Stimulated activated CD8-positive, alpha-beta memory T cell treated with anti-CD3 and anti-CD28 coated beads, Interleukin-15, amount 100 ng/mL, for 1 hour (primary cell): ENCODE results near the gene KCNMA1.

Experiments used
- DNase-seq: peaks from one replicate; pipeline ENCODE4 v3.0.0-alpha.2; 2020; ENCODE audit warnings: low read depth

Gene KCNMA1

GRCh38 chr10:77111611-77112550, 525.7 kb downstream of the KCNMA1 start:
- DNase-seq: no peak

- DNase-seq: no peak
Observed at GRCh38 chr10:77110757-77111156, 526.9 kb downstream of the KCNMA1 start.

GRCh38 chr10:77109351-77109994, 528.1 kb downstream of the KCNMA1 start:
- DNase-seq: no peak

- DNase-seq: no peak
Observed at GRCh38 chr10:77106676-77107075, 530.9 kb downstream of the KCNMA1 start.

GRCh38 chr10:77105761-77106221, 531.8 kb downstream of the KCNMA1 start:
- DNase-seq: no peak

- no peak for DNase-seq
Observed at GRCh38 chr10:77104459-77104980, 533.1 kb downstream of the KCNMA1 start.

GRCh38 chr10:77103213-77103612, 534.4 kb downstream of the KCNMA1 start:
- no peak for DNase-seq

- no peak for DNase-seq
Observed at GRCh38 chr10:77101341-77101740, 536.3 kb downstream of the KCNMA1 start.

GRCh38 chr10:77099136-77099535, 538.5 kb downstream of the KCNMA1 start:
- DNase-seq: no peak

- no peak for DNase-seq
Observed at GRCh38 chr10:77097625-77098024, 540.0 kb downstream of the KCNMA1 start.

GRCh38 chr10:77093126-77093525, 544.5 kb downstream of the KCNMA1 start:
- DNase-seq: no peak

GRCh38 chr10:77091597-77092165, 545.9 kb downstream of the KCNMA1 start:
- no peak for DNase-seq

- DNase-seq: no peak
Observed at GRCh38 chr10:77090381-77091356, 546.9 kb downstream of the KCNMA1 start.

GRCh38 chr10:77087366-77087765, 550.2 kb downstream of the KCNMA1 start:
- no peak for DNase-seq

- no peak for DNase-seq
Observed at GRCh38 chr10:77086081-77086480, 551.5 kb downstream of the KCNMA1 start.

GRCh38 chr10:77085344-77085743, 552.3 kb downstream of the KCNMA1 start:
- no peak for DNase-seq

GRCh38 chr10:77084431-77085144, 553.0 kb downstream of the KCNMA1 start:
- DNase-seq: no peak

GRCh38 chr10:77082601-77083252, 554.9 kb downstream of the KCNMA1 start:
- no peak for DNase-seq

- DNase-seq: no peak
Observed at GRCh38 chr10:77081481-77081891, 556.1 kb downstream of the KCNMA1 start.

GRCh38 chr10:77080361-77081027, 557.1 kb downstream of the KCNMA1 start:
- DNase-seq: no peak
